ENCODE measurements around the gene DDX1.

DNA sequence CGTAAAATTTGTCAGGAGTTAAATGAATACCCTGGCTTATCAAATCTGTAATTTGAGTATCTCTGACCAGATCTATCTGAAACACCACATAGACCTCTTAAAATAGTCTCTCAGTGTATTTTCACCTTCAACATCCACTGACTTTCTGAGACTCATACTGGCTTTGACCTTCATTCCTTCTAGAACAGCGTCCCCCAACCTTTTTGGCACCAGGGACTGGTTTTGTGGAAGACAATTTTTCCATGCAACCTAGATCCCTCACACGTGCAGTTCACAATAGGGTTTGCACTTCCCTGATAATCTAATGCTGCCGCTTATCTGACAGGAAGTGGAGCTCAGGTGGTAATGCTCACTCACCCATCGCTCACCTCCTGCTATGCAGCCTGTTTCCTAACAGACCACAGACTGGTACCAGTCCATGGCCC lies 33.8 kb upstream of the DDX1 start:
- TF ChIP-seq, protein P1, sequence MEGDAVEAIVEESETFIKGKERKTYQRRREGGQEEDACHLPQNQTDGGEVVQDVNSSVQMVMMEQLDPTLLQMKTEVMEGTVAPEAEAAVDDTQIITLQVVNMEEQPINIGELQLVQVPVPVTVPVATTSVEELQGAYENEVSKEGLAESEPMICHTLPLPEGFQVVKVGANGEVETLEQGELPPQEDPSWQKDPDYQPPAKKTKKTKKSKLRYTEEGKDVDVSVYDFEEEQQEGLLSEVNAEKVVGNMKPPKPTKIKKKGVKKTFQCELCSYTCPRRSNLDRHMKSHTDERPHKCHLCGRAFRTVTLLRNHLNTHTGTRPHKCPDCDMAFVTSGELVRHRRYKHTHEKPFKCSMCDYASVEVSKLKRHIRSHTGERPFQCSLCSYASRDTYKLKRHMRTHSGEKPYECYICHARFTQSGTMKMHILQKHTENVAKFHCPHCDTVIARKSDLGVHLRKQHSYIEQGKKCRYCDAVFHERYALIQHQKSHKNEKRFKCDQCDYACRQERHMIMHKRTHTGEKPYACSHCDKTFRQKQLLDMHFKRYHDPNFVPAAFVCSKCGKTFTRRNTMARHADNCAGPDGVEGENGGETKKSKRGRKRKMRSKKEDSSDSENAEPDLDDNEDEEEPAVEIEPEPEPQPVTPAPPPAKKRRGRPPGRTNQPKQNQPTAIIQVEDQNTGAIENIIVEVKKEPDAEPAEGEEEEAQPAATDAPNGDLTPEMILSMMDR (IDR thresholded peaks at IDR 0.05): no peak
- TF ChIP-seq EZH2phosphoT487 (IDR thresholded peaks at IDR 0.05): no peak
- no peak for TF ChIP-seq EZH2 (IDR thresholded peaks at IDR 0.05)

Data from neural progenitor cell (in vitro differentiated cells).